ENCODE measurements around the gene ZNG1C. TPM values are rescaled to one million over a fixed set of nuclear protein-coding genes. Genes with fewer than 3 reads are reported as not detected.
"Not testable (repeated sequence)": the region's sequence is repeated elsewhere in the genome, so short reads cannot be mapped to it uniquely, and the experiment has no call there.

Gene ZNG1C
- total RNA-seq, 4 donors from 2014 or later, result 18.1 to 52.5 (median 39.9) TPM

DNA sequence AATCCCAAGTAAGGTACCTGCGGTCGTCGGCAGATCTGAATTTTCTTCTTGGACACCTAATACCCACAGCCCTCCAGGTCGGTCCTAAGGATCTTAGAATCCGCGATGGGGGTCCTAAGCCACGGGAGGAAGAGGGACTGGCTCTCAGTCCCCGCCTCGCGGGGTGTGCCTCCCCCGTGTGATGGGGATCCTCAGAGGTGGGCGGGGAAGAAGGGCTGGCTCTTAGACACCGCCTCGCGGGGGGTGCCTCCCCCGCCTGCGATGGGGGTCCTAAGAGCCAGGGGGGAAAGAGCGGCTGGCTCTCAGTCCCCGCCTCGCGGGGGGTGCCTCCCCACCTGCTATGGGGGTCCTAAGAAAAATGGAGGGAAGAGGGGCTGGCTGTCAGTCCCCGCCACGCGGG is 82.0 kb downstream of the ZNG1C start:
- H3K4me1 ChIP-seq; DNase-seq; H3K27ac ChIP-seq; intact Hi-C loops (cut with DNase I); H3K27me3 ChIP-seq; H3K36me3 ChIP-seq; H3K9me3 ChIP-seq; H3K4me3 ChIP-seq (replicated peaks in 1 of 3): not testable (repeated sequence)
- WGBS, 2 donors, result no CpG with 5 or more reads among the region's 24 CpGs

DNA sequence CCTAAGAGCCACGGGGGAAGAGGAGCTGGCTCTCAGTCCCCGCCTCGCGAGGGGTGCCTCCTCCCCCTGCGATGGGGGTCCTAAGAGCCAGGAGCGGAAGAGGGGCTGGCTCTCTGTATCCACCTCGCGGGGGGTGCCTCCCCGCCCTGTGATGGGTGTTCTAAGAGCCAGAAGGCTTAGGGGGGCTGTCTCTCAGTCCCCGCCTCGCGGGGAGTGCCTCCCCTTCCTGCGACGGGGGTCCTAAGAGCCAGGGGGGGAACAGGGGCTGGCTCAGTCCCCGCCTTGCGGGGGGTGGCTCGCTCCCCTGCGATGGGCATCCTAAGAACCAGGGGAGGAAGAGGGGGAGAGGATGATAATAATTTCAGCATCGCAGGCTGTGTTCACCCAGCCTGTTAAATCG is 82.7 kb downstream of the ZNG1C start:
- H3K9me3 ChIP-seq; H3K27me3 ChIP-seq; DNase-seq; H3K36me3 ChIP-seq; H3K27ac ChIP-seq; H3K4me1 ChIP-seq; intact Hi-C loops (cut with DNase I); H3K4me3 ChIP-seq (replicated peaks in 1 of 3): not testable (repeated sequence)
- WGBS, 2 donors, result 0% methylated on average over 1 of the region's 20 CpGs; no CpG with 5 or more reads in 1 of the 2 donors

DNA sequence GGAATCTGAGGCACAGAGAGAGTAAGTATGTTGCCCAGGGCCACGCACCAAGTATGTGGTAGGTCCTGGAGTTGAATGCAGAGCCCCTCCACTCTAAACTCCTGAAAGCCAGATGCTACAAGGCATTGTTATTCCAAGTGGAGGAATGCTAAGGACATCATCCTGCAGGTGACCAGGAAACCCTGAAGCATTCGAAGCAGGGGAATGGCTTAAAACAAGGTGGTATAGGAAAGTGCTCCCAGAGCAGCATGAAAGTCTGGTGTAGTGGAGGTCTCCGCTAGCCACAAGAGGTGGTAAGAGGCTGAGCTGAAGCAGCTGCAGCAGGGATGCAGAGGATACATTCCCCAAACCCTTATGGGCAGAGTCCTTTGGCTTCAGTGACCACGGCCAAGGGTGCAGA is 87.3 kb downstream of the ZNG1C start:
- WGBS, 2 donors, result 60 to 66% methylated on average over 2 of the region's 4 CpGs
- H3K4me1 ChIP-seq; H3K4me3 ChIP-seq (replicated peaks in 1 of 3); H3K27me3 ChIP-seq; DNase-seq; H3K27ac ChIP-seq; H3K36me3 ChIP-seq; intact Hi-C loops (cut with DNase I); H3K9me3 ChIP-seq: not testable (repeated sequence)

DNA sequence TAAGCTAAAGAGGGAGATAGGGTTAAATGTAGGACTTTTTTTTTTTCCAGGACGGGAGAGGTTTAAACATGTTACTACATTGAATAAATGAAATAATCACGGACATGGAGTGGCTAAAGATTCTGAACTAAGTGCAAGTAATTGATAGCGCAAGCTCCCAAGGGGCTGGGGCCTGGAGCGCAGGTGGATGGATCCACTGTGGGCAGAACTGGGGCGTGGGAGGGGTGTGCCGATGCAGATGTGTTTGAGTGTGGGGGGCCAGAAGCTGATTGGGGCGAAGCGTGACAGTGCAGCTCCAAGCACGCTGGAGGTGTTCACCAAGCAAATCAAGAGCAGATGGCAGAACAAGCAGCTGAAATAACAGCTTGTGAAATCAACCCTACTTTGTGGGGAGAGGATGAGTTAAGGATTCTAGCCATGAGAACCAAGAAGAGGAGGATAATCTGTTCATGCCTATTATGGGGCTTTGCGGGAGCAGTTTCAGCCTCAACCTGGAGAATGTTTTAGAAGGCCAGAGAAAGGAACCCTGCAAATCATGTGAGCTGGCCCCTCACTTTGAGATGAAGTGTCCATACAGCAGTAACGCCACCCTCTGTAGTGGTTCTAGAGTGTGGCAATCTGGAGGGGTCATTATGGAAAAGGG is 88.9 kb downstream of the ZNG1C start:
- H3K27ac ChIP-seq; H3K9me3 ChIP-seq; intact Hi-C loops (cut with DNase I); H3K4me1 ChIP-seq; H3K4me3 ChIP-seq (replicated peaks in 1 of 3); H3K36me3 ChIP-seq; DNase-seq; H3K27me3 ChIP-seq: not testable (repeated sequence)
- WGBS, 2 donors, result 71 to 79% methylated on average over 4 to 10 of the region's 11 CpGs

DNA sequence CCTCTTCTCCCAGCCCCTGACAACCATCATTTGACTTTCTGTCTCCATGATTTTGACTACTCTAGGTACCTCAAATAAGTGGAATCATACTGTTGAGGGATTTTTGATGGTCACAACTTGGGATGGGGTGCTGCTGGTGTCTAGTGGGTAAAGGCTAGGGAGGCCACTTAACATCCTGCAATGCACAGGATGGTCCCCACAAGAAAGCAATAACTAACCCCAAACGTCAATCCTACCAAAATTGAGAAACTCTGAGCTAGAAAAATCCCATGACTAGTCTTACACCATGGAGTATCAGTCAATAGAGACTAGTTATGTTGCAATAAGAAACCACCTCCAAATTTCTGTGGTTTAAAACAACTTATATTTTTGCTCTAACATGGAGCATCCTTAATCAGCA is 90.3 kb downstream of the ZNG1C start:
- H3K4me1 ChIP-seq; H3K36me3 ChIP-seq; H3K4me3 ChIP-seq (replicated peaks in 1 of 3); intact Hi-C loops (cut with DNase I); H3K9me3 ChIP-seq; H3K27ac ChIP-seq; H3K27me3 ChIP-seq; DNase-seq: not testable (repeated sequence)
- WGBS, 2 donors, result 83 to 88% methylated on average over 1 of the region's 1 CpG

DNA sequence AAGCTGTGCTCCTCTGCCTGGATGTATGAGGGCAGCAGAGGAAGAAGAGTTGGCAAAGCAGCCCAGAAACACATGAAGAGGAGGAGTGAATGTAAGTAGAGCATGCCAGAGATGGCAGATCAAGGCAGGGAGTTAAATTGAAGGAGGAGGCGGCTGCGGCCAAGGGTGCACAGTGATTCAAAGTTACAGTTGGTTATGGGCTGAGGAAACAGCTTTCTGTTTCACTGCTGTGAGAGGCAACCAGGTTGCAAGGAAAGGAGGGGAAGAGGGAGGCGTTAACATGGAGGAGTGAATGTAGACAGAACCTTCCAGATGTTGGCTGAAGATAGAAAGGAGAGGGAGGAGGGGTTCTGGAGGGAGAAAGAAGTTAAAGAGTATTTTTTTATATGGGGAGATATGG is 94.2 kb downstream of the ZNG1C start:
- H3K27ac ChIP-seq; H3K27me3 ChIP-seq; H3K9me3 ChIP-seq; H3K4me3 ChIP-seq (replicated peaks in 1 of 3); intact Hi-C loops (cut with DNase I); H3K36me3 ChIP-seq; H3K4me1 ChIP-seq; DNase-seq: not testable (repeated sequence)
- 77 to 91% methylated on average over 3 of the region's 3 CpGs for WGBS, 2 donors

DNA sequence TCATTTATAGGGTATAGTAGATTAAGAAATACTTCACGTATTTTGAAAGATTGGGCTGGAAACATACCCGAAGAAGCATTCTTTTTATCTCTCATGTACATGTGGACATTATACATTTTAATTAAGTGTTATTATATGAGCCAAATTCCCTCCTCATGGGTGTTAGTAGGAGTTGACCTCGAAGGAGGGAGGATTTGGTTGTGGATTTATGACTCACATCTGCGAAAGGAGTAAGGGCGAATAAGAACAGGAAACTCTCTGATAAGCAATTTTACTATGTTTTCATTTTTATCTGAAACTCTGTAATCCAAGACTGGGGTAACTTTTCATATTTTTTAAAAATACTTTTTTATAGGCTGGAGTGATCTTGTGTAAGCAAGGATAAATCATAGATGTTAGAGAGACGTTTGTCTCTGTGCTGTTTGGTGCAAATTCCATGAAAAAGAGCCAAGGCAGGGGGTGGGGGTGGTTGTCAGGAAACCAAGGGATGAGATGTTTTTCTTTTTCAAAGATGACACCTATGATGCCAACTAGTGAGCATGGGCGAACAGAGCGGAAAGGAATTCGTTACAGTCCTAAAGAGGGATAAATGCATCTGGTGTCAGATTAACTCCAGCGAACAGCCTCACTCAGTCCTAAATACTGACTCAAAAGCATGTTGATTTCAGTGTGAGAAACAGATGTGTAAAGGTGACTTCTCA is 95.0 kb downstream of the ZNG1C start:
- H3K9me3 ChIP-seq; H3K27ac ChIP-seq; DNase-seq; H3K36me3 ChIP-seq; H3K4me3 ChIP-seq (replicated peaks in 1 of 3); H3K4me1 ChIP-seq; H3K27me3 ChIP-seq; intact Hi-C loops (cut with DNase I): not testable (repeated sequence)
- 57 to 83% methylated on average over 3 to 5 of the region's 10 CpGs for WGBS, 2 donors

DNA sequence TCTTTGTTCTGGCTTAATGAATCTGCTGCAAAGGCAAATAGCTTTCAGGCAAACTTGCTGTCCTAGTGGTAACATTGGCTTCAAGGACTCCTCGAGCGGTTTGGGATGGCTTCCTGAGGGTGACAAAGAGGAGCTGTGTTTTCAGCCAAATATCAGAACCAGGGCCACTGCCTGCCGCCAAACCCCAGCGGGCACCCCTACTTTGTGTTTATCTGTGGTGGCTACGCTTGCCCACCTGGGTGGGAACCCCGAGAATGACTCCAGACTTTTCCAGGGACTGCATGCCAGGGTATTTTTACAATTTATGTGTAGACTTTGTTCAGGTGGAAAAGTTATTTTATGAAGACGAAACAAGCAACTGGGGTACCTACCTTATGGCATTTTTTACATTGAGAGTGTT is 96.2 kb downstream of the ZNG1C start:
- H3K27me3 ChIP-seq; intact Hi-C loops (cut with DNase I); DNase-seq; H3K9me3 ChIP-seq; H3K36me3 ChIP-seq; H3K27ac ChIP-seq; H3K4me1 ChIP-seq; H3K4me3 ChIP-seq (replicated peaks in 1 of 3): not testable (repeated sequence)
- WGBS, 2 donors, result 82 to 85% methylated on average over 5 to 7 of the region's 7 CpGs

- H3K27me3 ChIP-seq; DNase-seq; H3K4me1 ChIP-seq; H3K27ac ChIP-seq; intact Hi-C loops (cut with DNase I); H3K36me3 ChIP-seq; H3K9me3 ChIP-seq; H3K4me3 ChIP-seq (replicated peaks in 1 of 3): not testable (repeated sequence)
- TF ChIP-seq CTCF (IDR thresholded peaks at IDR 0.05), result peak in 1 of 6 experiments; percentile 31
- WGBS, 2 donors, result 15 to 30% methylated on average over 3 to 5 of the region's 10 CpGs
Measured at GRCh38 chr9:68342265-68343025, 100.7 kb downstream of the ZNG1C start.

DNA sequence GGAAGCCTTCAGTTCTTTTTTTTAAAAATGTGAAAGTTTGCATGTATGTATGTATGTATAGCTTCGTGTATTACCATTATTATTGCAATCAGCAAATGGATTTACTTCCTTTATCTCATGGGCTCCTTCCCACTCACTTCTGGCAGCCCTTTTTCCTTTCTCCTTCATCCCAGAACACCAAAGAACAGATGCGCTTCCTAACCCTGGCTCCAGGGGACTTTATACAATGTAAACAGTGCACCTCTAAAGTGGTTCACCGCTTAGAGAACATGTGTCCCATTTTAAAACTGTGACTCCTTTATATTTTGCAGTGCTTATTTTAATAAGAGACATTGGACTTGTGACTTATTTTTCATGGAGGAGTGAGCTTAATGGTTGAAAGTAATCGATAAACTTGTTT is 101.5 kb downstream of the ZNG1C start:
- intact Hi-C loops (cut with DNase I); H3K27me3 ChIP-seq; DNase-seq; H3K4me3 ChIP-seq (replicated peaks in 1 of 3); H3K9me3 ChIP-seq; H3K36me3 ChIP-seq; H3K27ac ChIP-seq; H3K4me1 ChIP-seq: not testable (repeated sequence)
- WGBS, 2 donors, result 73 to 75% methylated on average over 4 of the region's 4 CpGs

DNA sequence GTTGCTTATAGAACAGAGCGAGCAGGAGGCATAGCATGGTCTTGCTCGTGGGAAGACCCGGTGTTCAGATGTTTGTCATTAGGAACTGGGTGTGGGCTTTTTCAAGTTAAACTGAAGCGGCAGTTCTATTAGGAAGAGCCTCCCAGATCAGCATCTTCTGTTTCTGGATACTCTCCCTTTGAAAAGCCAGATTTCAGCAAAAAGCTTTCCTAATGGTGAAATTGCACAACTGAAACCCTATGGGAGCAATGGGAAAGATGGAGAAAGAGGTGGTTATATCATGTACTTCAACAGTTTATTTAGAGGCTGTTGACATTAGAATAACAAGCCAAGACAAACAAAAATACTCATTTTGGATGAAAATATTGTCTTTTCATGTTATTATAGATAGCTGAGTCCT is 102.2 kb downstream of the ZNG1C start:
- intact Hi-C loops (cut with DNase I); H3K27me3 ChIP-seq; H3K9me3 ChIP-seq; DNase-seq; H3K27ac ChIP-seq; H3K4me3 ChIP-seq (replicated peaks in 1 of 3); H3K36me3 ChIP-seq; H3K4me1 ChIP-seq: not testable (repeated sequence)
- WGBS, 2 donors, result 30 to 62% methylated on average over 3 of the region's 4 CpGs

All from thyroid gland (tissue), 4 donors.